Retina (tissue), 1 donor: Measurements from ENCODE around the gene ANKRD44.

ENCODE experiments used
- DNase-seq: peaks from one replicate; pipeline ENCODE4 v3.0.0-alpha.2; 2016

ANKRD44 gene

GRCh38 chr2:197236159-197236558 is 74.4 kb downstream of the ANKRD44 start:
- no peak for DNase-seq

DNA sequence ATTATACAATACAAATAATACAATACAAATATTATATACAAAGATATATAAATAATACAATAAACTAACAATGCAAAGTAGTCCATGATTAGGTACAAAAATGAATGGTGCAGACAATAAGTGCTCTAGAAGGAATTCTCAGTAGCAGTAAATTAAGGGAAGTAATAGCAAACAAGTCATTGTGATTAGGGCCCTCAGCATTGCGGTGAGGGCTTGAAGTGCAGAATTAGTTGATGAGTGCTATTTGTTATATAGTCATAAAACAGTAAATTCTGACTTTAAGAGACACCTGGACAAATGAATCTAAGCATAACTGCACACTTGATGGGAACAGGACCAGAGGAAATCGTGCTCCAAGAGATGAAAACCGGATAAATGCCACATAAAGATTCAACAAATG is 74.9 kb downstream of the ANKRD44 start:
- no peak for DNase-seq

GRCh38 chr2:197234671-197235191 is 75.8 kb downstream of the ANKRD44 start:
- DNase-seq: no peak

GRCh38 chr2:197233473-197233872 is 77.1 kb downstream of the ANKRD44 start:
- DNase-seq: no peak

- DNase-seq: no peak
Measured at GRCh38 chr2:197232010-197232409, 78.6 kb downstream of the ANKRD44 start.

DNA sequence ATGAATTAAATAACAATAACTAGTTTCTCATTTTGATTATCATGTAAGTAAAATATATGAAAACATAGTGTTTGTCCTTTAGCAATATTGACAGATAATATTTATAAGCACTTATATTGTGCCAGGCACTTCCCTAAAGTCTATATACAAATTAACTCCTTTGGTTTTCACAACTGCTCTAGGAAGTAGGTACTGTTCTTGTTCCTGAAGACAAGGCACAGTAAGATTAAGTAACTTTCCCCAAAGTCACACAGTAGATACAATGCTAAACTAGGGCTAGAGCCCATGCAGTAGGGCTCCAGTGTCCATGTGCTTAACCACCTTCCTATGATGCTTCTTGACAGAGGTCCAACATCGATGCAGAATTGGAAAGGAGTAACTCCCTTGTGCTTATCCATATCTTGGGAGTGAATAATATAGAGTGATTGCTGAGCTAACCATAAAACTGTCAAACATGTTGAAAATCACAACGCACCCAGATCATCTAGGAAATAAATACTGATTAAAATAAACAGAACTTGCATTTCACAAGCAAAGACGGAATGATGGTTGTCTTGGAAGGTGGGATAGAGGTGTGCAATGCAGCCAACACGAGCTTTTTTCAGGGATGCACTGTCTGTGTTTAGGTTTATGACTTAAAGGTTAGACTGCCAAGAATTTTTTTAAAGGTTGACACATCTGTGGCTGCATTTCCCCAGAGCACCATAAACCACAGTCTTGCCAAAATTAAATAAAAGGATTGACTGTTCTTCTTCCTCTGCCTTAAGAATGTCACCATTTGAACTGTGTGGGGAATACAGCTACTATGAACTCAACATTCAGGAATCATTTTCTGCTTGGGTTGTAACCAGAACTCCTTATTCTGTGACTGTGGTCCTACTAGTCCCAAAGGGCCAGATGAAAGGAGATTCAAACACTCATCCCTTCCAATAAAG is 80.8 kb downstream of the ANKRD44 start:
- DNase-seq: no peak

DNA sequence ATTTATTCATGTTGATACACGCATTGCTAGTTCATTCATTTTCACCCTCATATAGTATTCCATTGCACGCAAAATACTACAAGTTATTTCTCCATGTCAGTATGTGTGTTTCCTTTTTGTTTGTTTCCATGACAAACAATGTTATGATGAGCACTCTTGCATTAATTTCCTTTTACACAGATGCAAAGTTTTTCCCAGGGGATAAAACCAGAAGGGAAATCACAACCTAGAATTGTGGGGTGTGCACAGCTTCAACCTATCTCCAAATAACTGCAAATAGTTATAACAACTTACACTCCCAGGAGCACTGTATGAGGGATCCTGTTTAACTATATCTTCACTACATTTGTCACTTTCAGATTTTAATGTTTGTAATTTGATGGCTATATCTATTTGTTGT is 87.1 kb downstream of the ANKRD44 start:
- no peak for DNase-seq

- DNase-seq: no peak
Measured at GRCh38 chr2:197219636-197220035, 90.9 kb downstream of the ANKRD44 start.

DNA sequence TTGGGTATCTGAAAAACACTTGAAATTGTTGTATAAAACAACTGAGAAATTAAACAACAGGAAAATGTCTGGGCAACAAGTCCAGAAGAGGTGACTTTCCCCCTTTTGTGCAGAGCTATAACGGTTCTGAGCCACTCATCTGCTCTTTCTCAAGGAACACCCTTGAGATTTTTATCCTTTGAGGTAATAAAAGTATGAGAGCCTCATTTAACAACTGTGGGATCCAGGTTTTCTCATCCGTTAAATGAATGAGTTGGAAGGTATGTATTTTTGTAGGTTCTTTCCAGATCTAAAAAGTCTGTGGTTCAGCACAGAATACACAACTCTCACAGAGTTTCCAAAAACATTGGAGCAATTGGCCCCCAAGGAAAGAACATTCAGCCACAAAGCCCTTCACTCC is 93.0 kb downstream of the ANKRD44 start:
- DNase-seq: no peak

GRCh38 chr2:197216361-197216979 is 94.1 kb downstream of the ANKRD44 start:
- no peak for DNase-seq

- no peak for DNase-seq
Measured at GRCh38 chr2:197215748-197216360, 94.7 kb downstream of the ANKRD44 start.

GRCh38 chr2:197212344-197213262 is 98.0 kb downstream of the ANKRD44 start:
- no peak for DNase-seq

DNA sequence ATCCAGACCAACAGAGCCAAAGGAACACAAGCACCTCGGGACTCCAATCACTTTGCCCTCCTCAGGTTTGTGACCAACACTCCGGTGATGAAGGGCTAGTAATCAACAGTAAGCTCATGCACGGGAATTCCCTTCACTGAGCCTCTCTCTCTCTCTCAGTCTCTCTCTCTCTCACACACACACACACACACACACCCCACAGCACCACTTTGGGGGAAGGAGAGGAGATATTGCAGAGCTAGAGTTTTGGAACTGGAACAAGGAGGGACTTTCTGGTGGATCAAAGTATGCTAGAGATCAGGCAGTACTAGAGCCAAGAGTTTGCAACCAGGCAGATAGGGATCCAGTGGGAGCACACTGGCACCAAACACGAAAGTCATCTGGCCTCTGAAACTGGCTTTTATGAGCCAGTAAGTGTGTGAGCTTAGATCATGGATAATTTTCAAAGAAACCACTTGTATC is 98.7 kb downstream of the ANKRD44 start:
- DNase-seq: no peak

DNA sequence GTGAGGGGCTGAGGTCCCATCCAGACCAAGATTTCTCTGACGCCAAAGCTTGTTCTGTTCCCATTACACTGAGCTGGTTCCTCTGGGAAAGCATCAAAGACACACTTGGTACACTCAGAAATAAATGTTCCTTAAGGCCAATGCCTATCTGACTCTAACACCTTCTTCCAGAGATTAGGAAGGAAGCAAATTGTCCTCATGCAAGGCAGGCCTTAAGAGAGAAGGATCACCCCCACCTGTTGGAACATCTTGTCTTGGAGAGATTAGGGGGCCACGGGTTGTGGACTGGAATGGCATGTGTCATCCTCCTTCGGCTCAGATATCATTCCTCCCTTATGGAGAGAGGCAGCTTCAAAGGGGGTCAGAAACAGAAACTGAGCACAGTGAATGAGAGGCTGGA is 100.2 kb downstream of the ANKRD44 start:
- no peak for DNase-seq

- no peak for DNase-seq
Measured at GRCh38 chr2:197209742-197210408, 100.7 kb downstream of the ANKRD44 start.

- no peak for DNase-seq
Measured at GRCh38 chr2:197209246-197209645, 101.3 kb downstream of the ANKRD44 start.

GRCh38 chr2:197208841-197209240 is 101.7 kb downstream of the ANKRD44 start:
- DNase-seq: no peak

DNA sequence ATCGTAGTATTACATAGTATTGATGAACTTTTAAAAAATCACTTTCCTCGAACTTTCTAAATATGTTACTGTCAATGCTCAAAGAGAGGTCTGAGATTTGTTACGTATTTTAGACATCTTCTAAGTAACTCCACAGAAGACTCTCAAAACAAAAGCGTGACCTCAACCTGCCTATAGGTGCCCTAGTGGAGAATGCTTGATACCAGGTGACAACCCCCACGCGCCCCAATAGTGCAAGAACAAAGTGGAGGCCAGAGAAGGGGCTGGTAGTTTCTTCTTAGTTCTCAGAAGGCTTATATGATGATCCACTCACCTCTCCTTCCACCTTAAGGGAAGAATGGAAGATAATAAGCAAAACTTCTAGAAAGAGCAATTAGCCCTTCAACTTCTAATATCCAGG is 102.6 kb downstream of the ANKRD44 start:
- DNase-seq: no peak

DNA sequence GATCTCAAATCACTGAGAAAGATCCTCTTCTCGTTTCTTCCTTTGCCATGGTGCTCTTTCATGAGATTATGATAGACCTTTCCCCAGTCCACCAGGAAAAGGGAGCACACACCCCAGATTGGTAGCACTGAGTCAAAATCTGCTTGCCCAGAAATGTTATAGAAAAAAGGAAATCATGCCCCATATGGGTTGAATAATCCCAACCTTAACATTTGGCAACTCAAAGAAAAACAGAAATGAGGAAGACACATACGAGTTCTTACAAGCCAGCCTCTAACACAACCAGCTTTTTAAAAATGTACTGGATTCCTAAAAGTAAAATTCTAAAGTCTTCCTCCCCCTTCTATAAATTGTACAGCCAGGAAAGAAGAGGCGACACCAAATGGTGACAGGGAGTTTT is 103.0 kb downstream of the ANKRD44 start:
- DNase-seq: no peak

DNA sequence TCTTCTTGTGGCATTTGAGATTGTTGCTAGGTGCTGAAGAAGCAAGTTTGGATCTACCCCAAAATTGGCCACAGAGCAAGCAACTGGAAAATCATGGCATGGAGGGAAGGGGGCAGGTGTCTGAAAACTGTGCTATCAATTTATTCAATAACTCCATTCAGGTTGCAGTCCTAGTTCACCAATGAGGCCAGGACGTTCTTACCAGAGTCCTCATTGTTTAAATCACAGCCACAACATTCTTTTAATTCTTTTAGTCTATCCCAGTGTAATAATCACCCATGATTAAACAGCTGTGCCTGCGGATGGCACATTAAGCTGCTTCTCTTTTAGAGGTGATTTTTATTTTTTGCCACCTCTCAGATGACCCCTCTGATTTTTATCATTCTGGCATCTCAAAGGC is 103.5 kb downstream of the ANKRD44 start:
- DNase-seq: no peak

GRCh38 chr2:197205585-197206215 is 104.9 kb downstream of the ANKRD44 start:
- DNase-seq: no peak
